SU-DHL-6 (cell line): Measurements from ENCODE around the gene PHF13.

Experiments used
- H2AFZ ChIP-seq: fragments of 200-600 bp; sonication (generic); 2 replicates; pipeline ENCODE4 v1.6.1; 2014; ENCODE audit warnings: low read depth, mild to moderate bottlenecking, moderate library complexity, mixed read lengths, antibody characterized with exemption, low read length; ENCODE audit not compliant: severe bottlenecking
- H3F3A ChIP-seq: fragments of 200-600 bp; shearing (Covaris generic); 2 replicates; pipeline ENCODE4 v1.6.0; 2016; ENCODE audit warnings: antibody characterized with exemption, mild to moderate bottlenecking; ENCODE audit not compliant: insufficient read depth
- H3K27ac ChIP-seq: fragments of 200-600 bp; sonication (generic); 2 replicates; pipeline ENCODE4 v1.5.1; 2016; ENCODE audit warnings: low read depth, mild to moderate bottlenecking, low read length, moderate library complexity, mixed read lengths
- H3K27me3 ChIP-seq: fragments of 200-600 bp; sonication (generic), shearing (Covaris generic); 2 replicates; pipeline ENCODE4 v1.6.0; 2014; ENCODE audit warnings: mild to moderate bottlenecking, low read length
- H3K36me3 ChIP-seq: fragments of 200-600 bp; sonication (generic); 2 replicates; pipeline ENCODE4 v1.6.1; 2014; ENCODE audit warnings: mild to moderate bottlenecking, low read length, mixed read lengths
- H3K4me2 ChIP-seq: fragments of 300-600, 200-600 bp; shearing (Covaris generic), sonication (generic); 2 replicates; pipeline ENCODE4 v1.6.0; 2014; ENCODE audit warnings: low read length, low read depth, mild to moderate bottlenecking; ENCODE audit not compliant: poor library complexity, severe bottlenecking
- H3K4me3 ChIP-seq: fragments of 200-600 bp; sonication (generic); 2 replicates; pipeline ENCODE4 v1.5.1; 2014; ENCODE audit warnings: antibody characterized with exemption, low read length, mild to moderate bottlenecking, mixed read lengths; ENCODE audit not compliant: insufficient read depth, poor library complexity, severe bottlenecking
- H3K79me2 ChIP-seq: fragments of 200-600 bp; sonication (generic); 2 replicates; pipeline ENCODE4 v1.6.1; 2014; ENCODE audit warnings: mild to moderate bottlenecking, low read length, moderate library complexity; ENCODE audit not compliant: insufficient read depth
- H3K9ac ChIP-seq: fragments of 200-600 bp; sonication (generic); 2 replicates; pipeline ENCODE4 v1.7.0; 2014; ENCODE audit warnings: mild to moderate bottlenecking, low read length
- H3K9me2 ChIP-seq: fragments of 200-600 bp; sonication (generic); replicated peaks from 2 replicates; pipeline ENCODE4 v1.6.1; 2014; ENCODE audit warnings: low read length; ENCODE audit not compliant: insufficient read depth
- H3K9me3 ChIP-seq: fragments of 200-600 bp; sonication (generic); 2 replicates; pipeline ENCODE4 v1.6.1; 2014; ENCODE audit warnings: low read length, mixed read lengths; ENCODE audit not compliant: insufficient read depth
- H4K20me1 ChIP-seq: fragments of 200-600 bp; sonication (generic); 2 replicates; pipeline ENCODE4 v1.6.1; 2014; ENCODE audit warnings: low read depth, mild to moderate bottlenecking, antibody characterized with exemption, low read length, moderate library complexity, mixed read lengths
- EZH2phosphoT487 ChIP-seq: fragments of 200-600 bp; sonication (generic), shearing (Covaris generic); conservative IDR thresholded peaks from 2 replicates; pipeline ENCODE4 v1.6.1; 2018; ENCODE audit warnings: mild to moderate bottlenecking, antibody characterized with exemption, low read length, moderate library complexity, mixed read lengths
- TF ChIP-seq, protein P1 (sequence below): fragments of 200-600 bp; sonication (generic); IDR thresholded peaks from one replicate; pipeline ENCODE4 v1.5.1; 2017; ENCODE audit warnings: antibody characterized with exemption, mild to moderate bottlenecking, low read length, moderate library complexity; ENCODE audit not compliant: insufficient read depth, poor library complexity, severe bottlenecking

The PHF13 gene

DNA sequence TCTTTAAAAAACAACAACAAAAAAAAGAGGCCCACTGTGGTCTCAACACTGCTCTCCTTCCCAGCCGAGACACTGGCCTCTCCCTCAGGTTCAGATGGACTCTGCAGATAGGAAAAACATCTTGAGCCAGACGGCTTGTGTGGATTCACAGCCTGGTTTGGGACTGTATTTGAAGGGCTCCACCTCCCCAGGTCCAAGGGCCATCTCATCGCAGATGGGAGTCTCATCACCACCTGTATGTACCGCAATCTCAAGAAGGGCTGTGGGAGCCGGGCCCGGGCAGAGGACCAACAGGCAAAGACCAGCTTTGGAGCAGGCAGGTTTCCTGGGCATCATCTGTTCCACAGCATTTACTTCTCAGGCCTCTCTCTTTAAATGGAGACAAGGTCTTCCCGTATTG, 23.5 kb upstream of the PHF13 start:
- Histone ChIP-seq H3F3A (no peaks in the 10 kb centered on the region), H3K27ac (no peak overlapping the region), H4K20me1 (no peaks in the 10 kb centered on the region), H2AFZ (no peak overlapping the region), H3K9me2 (no peaks in the 10 kb centered on the region), H3K4me2 (no peak overlapping the region), H3K27me3 (no peaks in the 10 kb centered on the region), H3K79me2 (no peaks in the 10 kb centered on the region), H3K9ac (no peak overlapping the region), H3K4me3 (no peak overlapping the region), H3K9me3 (no peaks in the 10 kb centered on the region), H3K36me3 (no peaks in the 10 kb centered on the region)
- TF ChIP-seq, protein P1, sequence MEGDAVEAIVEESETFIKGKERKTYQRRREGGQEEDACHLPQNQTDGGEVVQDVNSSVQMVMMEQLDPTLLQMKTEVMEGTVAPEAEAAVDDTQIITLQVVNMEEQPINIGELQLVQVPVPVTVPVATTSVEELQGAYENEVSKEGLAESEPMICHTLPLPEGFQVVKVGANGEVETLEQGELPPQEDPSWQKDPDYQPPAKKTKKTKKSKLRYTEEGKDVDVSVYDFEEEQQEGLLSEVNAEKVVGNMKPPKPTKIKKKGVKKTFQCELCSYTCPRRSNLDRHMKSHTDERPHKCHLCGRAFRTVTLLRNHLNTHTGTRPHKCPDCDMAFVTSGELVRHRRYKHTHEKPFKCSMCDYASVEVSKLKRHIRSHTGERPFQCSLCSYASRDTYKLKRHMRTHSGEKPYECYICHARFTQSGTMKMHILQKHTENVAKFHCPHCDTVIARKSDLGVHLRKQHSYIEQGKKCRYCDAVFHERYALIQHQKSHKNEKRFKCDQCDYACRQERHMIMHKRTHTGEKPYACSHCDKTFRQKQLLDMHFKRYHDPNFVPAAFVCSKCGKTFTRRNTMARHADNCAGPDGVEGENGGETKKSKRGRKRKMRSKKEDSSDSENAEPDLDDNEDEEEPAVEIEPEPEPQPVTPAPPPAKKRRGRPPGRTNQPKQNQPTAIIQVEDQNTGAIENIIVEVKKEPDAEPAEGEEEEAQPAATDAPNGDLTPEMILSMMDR: no peak
- no peak for TF ChIP-seq EZH2phosphoT487

DNA sequence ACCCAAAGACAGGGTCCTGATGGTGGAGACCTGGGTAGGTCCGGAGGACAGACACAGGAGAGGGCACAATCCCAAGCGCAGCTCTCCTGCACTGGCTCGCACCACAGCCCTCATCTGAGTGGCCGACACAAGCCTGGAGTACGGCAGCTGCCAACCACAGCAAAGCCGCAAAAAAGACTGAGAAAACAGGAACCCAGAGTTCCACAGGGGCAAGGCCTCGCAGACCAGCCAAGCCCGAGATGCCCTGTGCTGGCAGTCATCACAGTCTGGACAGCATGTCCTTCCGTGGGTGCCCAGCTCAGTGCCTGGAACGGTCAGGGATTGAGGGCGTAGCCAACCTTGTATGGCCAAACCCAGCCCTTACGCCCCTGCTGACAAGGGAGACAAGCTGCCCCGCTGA, 22.3 kb upstream of the PHF13 start:
- Histone ChIP-seq H3K36me3 (no peaks in the 10 kb centered on the region), H3K4me2 (no peak overlapping the region)
- TF ChIP-seq EZH2phosphoT487: no peak
- TF ChIP-seq, protein P1: no peak

DNA sequence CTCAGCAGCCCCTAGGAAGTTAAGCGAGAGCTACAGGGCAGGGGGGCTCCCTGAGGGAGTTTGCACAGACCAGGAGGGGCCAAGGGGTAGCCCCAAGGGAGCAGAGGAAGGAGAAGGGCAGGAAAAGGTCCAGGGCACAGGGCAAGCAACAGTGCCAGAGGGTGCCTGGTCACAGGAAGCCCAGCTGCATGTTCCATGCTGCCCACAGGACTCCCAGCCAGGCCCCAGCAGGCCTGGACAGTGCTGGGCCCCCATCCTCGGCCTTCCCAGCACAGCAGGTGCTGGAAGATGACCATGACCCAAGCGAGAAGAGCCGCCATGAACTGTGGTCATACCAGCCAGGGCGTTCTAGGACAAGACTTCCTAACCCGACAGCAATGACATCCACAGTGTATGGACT, 21.9 kb upstream of the PHF13 start:
- Histone ChIP-seq H3K27ac (no peak overlapping the region), H3K79me2 (no peaks in the 10 kb centered on the region), H3K9me3 (no peaks in the 10 kb centered on the region), H3K4me2 (no peak overlapping the region), H3K36me3 (no peaks in the 10 kb centered on the region), H4K20me1 (no peaks in the 10 kb centered on the region), H3K27me3 (no peaks in the 10 kb centered on the region), H2AFZ (no peak overlapping the region), H3K9me2 (no peaks in the 10 kb centered on the region), H3K9ac (no peak overlapping the region), H3F3A (no peaks in the 10 kb centered on the region), H3K4me3 (no peak overlapping the region)
- TF ChIP-seq, protein P1: no peak
- TF ChIP-seq EZH2phosphoT487: no peak

More for the DNA sequence above, 22.3 kb upstream of the PHF13 start:
- H3K79me2 ChIP-seq: no peaks in the 10 kb centered on the region
- no peaks in the 10 kb centered on the region for H4K20me1 ChIP-seq
- H3K4me3 ChIP-seq: no peak overlapping the region
- H3K9ac ChIP-seq: no peak overlapping the region
- no peaks in the 10 kb centered on the region for H3K27me3 ChIP-seq
- no peaks in the 10 kb centered on the region for H3F3A ChIP-seq
- H3K9me3 ChIP-seq: no peaks in the 10 kb centered on the region
- no peaks in the 10 kb centered on the region for H3K9me2 ChIP-seq
- H3K27ac ChIP-seq: no peak overlapping the region
- H2AFZ ChIP-seq: no peak overlapping the region
